Kidney (tissue), 14 donors: ENCODE data around the gene MLPH. TPM values are rescaled to one million over a fixed set of nuclear protein-coding genes. Genes with fewer than 3 reads are reported as not detected.

Experiments
- DNase-seq, 5 donors: peaks; one replicate each; pipeline ENCODE4 v3.0.0-alpha.2; 2013 to 2020
- FAIRE-seq: peaks from 2 replicates; lab custom pipeline; 2012; peaks lifted over from hg19 to GRCh38; lab: Jason Lieb, UNC
- H3K27ac ChIP-seq, 2 donors: one replicate each; pipeline ENCODE4 v1.7.0; 2013; ENCODE audit warnings: low read depth in 2 of 2, low read length in 2 of 2, inconsistent platforms in 1 of 2
- H3K27me3 ChIP-seq: one replicate; pipeline ENCODE4 v1.7.1; 2013; ENCODE audit warnings: low read length, inconsistent platforms; ENCODE audit not compliant: control insufficient read depth, insufficient read depth
- H3K36me3 ChIP-seq, 3 donors: one replicate each; pipeline versions ENCODE4 v1.7.0 to v1.7.1; 2013; ENCODE audit warnings: low read length in 3 of 3, control low read depth in 1 of 3, inconsistent platforms in 1 of 3; ENCODE audit not compliant: insufficient read depth in 3 of 3, control insufficient read depth in 2 of 3
- H3K4me1 ChIP-seq, 3 donors: one replicate each; pipeline versions ENCODE4 v1.7.0 to v1.7.1; 2013; ENCODE audit warnings: low read length in 3 of 3, inconsistent platforms in 1 of 3, low read depth in 1 of 3; ENCODE audit not compliant: control insufficient read depth in 2 of 3, insufficient read depth in 2 of 3
- H3K4me3 ChIP-seq, 3 donors: one replicate each; pipeline versions ENCODE4 v1.7.0 to v1.8.1; 2013; ENCODE audit warnings: low read length in 3 of 3, control low read depth in 1 of 3, inconsistent platforms in 1 of 3
- H3K9ac ChIP-seq, 3 donors: one replicate each; pipeline versions ENCODE4 v1.7.0 to v1.7.1; 2013; ENCODE audit warnings: low read length in 3 of 3, control low read depth in 1 of 3, inconsistent platforms in 1 of 3
- H3K9me3 ChIP-seq, 3 donors: one replicate each; pipeline versions ENCODE4 v1.7.0 to v1.7.1; 2013; ENCODE audit warnings: low read length in 3 of 3, control low read depth in 1 of 3, inconsistent platforms in 1 of 3; ENCODE audit not compliant: control insufficient read depth in 2 of 3, insufficient read depth in 1 of 3
- CTCF ChIP-seq: IDR thresholded peaks from 3 replicates; pipeline ENCODE4 v1.5.1; 2012; ENCODE audit warnings: mild to moderate bottlenecking, moderate library complexity, borderline replicate concordance; ENCODE audit not compliant: insufficient read depth; ENCODE audit errors: extremely low read depth
- intact Hi-C: fragments of 100-400 bp; cut with DNase I; formaldehyde crosslinking; loops from one replicate; pipeline ENCODE4 v1.11.1; 2022
- polyA plus RNA-seq: library from polyadenylated mRNA; stranded (reverse); fragments of 350-450 nt; fragmentation: Illumina TruSeq; extraction: RNeasy Lipid Tissue Mini Kit (QIAGEN cat#74804); gene quantifications from one replicate; pipeline ENCODE4 v1.2.3, GENCODE V29; 2014; ENCODE audit warnings: low read depth, low replicate concordance; ENCODE audit not compliant: insufficient read depth
- total RNA-seq: library from RNA; stranded (reverse); fragmentation: NEBNext Ultra II Directional; extraction: Animal tissue kit (Norgen Biotek cat#: 25700); gene quantifications from one replicate; pipeline ENCODE4 v1.2.1, GENCODE V29; 2021
- donor health status: control.
- donor health status: control.
- donor health status: control.
- donor health status: control.
- donor health status: control.
- donor health status: DM: yes; HTN: yes; CAD: no.
- donor health status: Normal renal cell carcinoma (clear cell type).

Gene MLPH
- total and polyA plus RNA-seq, 2 donors from 2014 or later: 4.6 to 9.6 TPM

GRCh38 chr2:237517990-237518389 is 30.9 kb downstream of the MLPH start:
- Histone ChIP-seq H3K4me3 (no peak overlapping the region), H3K9me3 (no peaks in the 10 kb centered on the region), H3K4me1 (no peaks in the 10 kb centered on the region), H3K36me3 (no peaks in the 10 kb centered on the region), H3K27ac (no peak overlapping the region), H3K27me3 (no peaks in the 10 kb centered on the region), H3K9ac (no peak overlapping the region)
- intact Hi-C loops: loop anchor here (5.0 kb wide), 1 partner anchor 54 kb away; no protein-coding TSS in a partner anchor
- no peak for TF ChIP-seq CTCF
- FAIRE-seq (no peak), DNase-seq (no peak)

GRCh38 chr2:237519506-237520245 is 32.6 kb downstream of the MLPH start:
- no peaks in the 10 kb centered on the region for H3K9me3 ChIP-seq
- TF ChIP-seq CTCF: no peak
- no peaks in the 10 kb centered on the region for H3K4me1 ChIP-seq
- H3K4me3 ChIP-seq: no peak overlapping the region
- no peaks in the 10 kb centered on the region for H3K27me3 ChIP-seq
- FAIRE-seq (no peak), DNase-seq (no peak)
- no peaks in the 10 kb centered on the region for H3K36me3 ChIP-seq
- H3K27ac ChIP-seq: no peak overlapping the region
- intact Hi-C loops: loop anchor here (5.0 kb wide), 1 partner anchor 53 kb away; no protein-coding TSS in a partner anchor
- no peak overlapping the region for H3K9ac ChIP-seq

GRCh38 chr2:237520290-237520689 is 33.2 kb downstream of the MLPH start:
- DNase-seq (no peak), FAIRE-seq (no peak)
- no peaks in the 10 kb centered on the region for H3K4me1 ChIP-seq
- no peaks in the 10 kb centered on the region for H3K36me3 ChIP-seq
- H3K27ac ChIP-seq: no peak overlapping the region
- no peak overlapping the region for H3K9ac ChIP-seq
- H3K4me3 ChIP-seq: no peak overlapping the region
- H3K27me3 ChIP-seq: no peaks in the 10 kb centered on the region
- TF ChIP-seq CTCF: no peak
- intact Hi-C loops: no loop called here
- H3K9me3 ChIP-seq: no peaks in the 10 kb centered on the region
